SH-SY5Y (cell line): Measurements from ENCODE around the gene SIAH3.

Experiments
- GATA2 ChIP-seq: IDR thresholded peaks from 2 replicates; pipeline ENCODE4 v1.6.1; 2011; ENCODE audit warnings: mild to moderate bottlenecking, low read depth, low read length
- GATA3 ChIP-seq: IDR thresholded peaks from 2 replicates; pipeline ENCODE4 v1.6.1; 2011; ENCODE audit warnings: low read depth, mild to moderate bottlenecking, low read length, moderate library complexity

DNA sequence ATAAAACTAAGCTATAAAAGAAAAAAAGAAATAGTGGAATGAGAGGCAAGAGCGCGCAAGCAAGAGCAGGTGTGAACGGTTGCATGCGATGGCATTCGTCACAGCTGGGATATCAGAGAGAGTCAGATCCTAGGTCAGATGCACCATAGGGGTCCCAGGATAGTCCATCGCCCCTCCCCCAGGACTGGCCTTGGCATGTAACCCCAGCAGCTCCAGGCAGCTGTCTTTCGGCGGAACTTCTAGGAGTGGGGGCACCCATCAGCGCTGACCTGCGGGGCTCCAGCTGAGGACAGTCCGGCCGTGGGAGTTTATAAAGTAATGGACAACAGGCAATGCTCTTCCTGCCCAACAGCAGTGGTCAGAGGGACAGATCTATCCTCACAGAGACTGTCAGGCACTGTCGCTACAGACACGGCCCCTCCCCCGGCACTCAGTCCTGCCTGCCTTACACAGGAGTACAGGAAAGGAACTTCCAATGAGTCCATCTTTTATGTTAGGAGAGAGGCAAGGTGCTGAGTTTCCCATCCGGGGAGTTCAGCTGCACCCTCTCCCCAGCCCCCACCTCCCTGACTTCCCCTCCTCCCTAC lies 1.4 kb downstream of the SIAH3 start:
- no peak for TF ChIP-seq GATA3
- no peak for TF ChIP-seq GATA2
